B cell (primary cell): ENCODE data around the gene BABAM2. TPM values are rescaled to one million over a fixed set of nuclear protein-coding genes. Genes with fewer than 3 reads are reported as not detected.

Source experiments
- ATAC-seq: fragments of 200-7000 bp; cut with Tn5 transposase; one replicate; pipeline ENCODE4 v1.10.0; 2021; ENCODE audit warnings: low read depth, mild to moderate bottlenecking, moderate number of reproducible peaks, moderate library complexity
- CTCF ChIA-PET: fragments of 350-600 bp; sonication (Branson Sonifier 250); formaldehyde crosslinking; loops from one replicate; lab custom pipeline; 2021; ENCODE audit warnings: antibody characterized with exemption, inconsistent platforms; lab: Charles Lee
- POLR2A ChIA-PET: fragments of 350-600 bp; sonication (Branson Sonifier 250); formaldehyde crosslinking; loops from one replicate; lab custom pipeline; 2021; ENCODE audit warnings: antibody characterized with exemption; lab: Charles Lee
- DNase-seq: peaks from one replicate; pipeline ENCODE4 v3.0.0; 2013
- H2AFZ ChIP-seq: 2 replicates; pipeline ENCODE4 v1.6.1; 2012; ENCODE audit warnings: mild to moderate bottlenecking, low read depth, low read length; ENCODE audit not compliant: insufficient read depth, poor library complexity, severe bottlenecking
- H3K27ac ChIP-seq, 2 donors: 1 replicate in 1 of 2; 2 replicates in 1 of 2; pipeline ENCODE4 v1.5.1; 2012 to 2013; ENCODE audit warnings: low read length in 2 of 2, mild to moderate bottlenecking in 2 of 2, moderate library complexity in 1 of 2
- H3K27me3 ChIP-seq, 4 experiments: fragments of 200-600 bp in 1 of 4; sonication (generic) in 1 of 4; replicated peaks in 1 of 4; 1 replicate in 2 of 4; 2 replicates in 2 of 4; pipeline versions ENCODE4 v1.6.1 to v1.7.0; 2013 to 2016; ENCODE audit warnings: low read length in 3 of 4, mild to moderate bottlenecking in 2 of 4, mixed read lengths in 1 of 4, moderate library complexity in 1 of 4; ENCODE audit not compliant: insufficient read depth in 4 of 4, control insufficient read depth in 3 of 4; ENCODE audit errors: control extremely low read depth in 1 of 4
- H3K36me3 ChIP-seq, 2 experiments: replicated peaks in 1 of 2; 1 replicate in 1 of 2; 2 replicates in 1 of 2; pipeline versions ENCODE4 v1.6.1 to v1.7.1; 2013; ENCODE audit warnings: low read length in 1 of 2; ENCODE audit not compliant: insufficient read depth in 2 of 2, control insufficient read depth in 1 of 2; ENCODE audit errors: control extremely low read depth in 1 of 2, extremely low read depth in 1 of 2
- H3K4me1 ChIP-seq, 2 donors: fragments of 200-600 bp in 1 of 2; sonication (generic) in 1 of 2; 1 replicate in 1 of 2; 2 replicates in 1 of 2; pipeline versions ENCODE4 v1.5.1 to v1.6.1; 2013 to 2017; ENCODE audit warnings: low read length in 2 of 2; ENCODE audit not compliant: control insufficient read depth in 2 of 2, insufficient read depth in 2 of 2
- H3K4me2 ChIP-seq: replicated peaks from 2 replicates; pipeline ENCODE3; 2012; ENCODE audit warnings: mild to moderate bottlenecking, low read depth, low read length; ENCODE audit not compliant: poor library complexity, severe bottlenecking
- H3K4me3 ChIP-seq, 5 experiments: fragments of 200-600 bp in 1 of 5; sonication (generic) in 1 of 5; 1 replicate in 3 of 5; 2 replicates in 2 of 5; pipeline versions ENCODE4 v1.5.1 to v1.7.0; 2011 to 2016; ENCODE audit warnings: low read length in 4 of 5, mild to moderate bottlenecking in 4 of 5, low read depth in 2 of 5, control low read depth in 1 of 5, moderate library complexity in 1 of 5; ENCODE audit not compliant: insufficient read depth in 1 of 5; ENCODE audit errors: control extremely low read depth in 1 of 5, extremely low read depth in 1 of 5
- H3K79me2 ChIP-seq: fragments of 200-600 bp; sonication (generic); one replicate; pipeline ENCODE4 v1.6.0; 2016; ENCODE audit warnings: low read length; ENCODE audit not compliant: control insufficient read depth, insufficient read depth
- H3K9ac ChIP-seq: fragments of 200-600 bp; sonication (generic); 2 replicates; pipeline ENCODE4 v1.6.1; 2017; ENCODE audit warnings: mild to moderate bottlenecking, low read length, moderate library complexity
- H3K9me3 ChIP-seq, 3 donors: one replicate each; pipeline versions ENCODE4 v1.6.1 to v1.7.1; 2013; ENCODE audit warnings: low read length in 2 of 3; ENCODE audit not compliant: control insufficient read depth in 2 of 3, insufficient read depth in 1 of 3; ENCODE audit errors: control extremely low read depth in 1 of 3
- H4K20me1 ChIP-seq: 2 replicates; pipeline ENCODE4 v1.6.0; 2012; ENCODE audit warnings: mild to moderate bottlenecking, low read length; ENCODE audit not compliant: insufficient read depth, control insufficient read depth, poor library complexity, severe bottlenecking
- H3K27ac Mint-ChIP-seq: one replicate; pipeline ENCODE4 v1.8.0; 2021; ENCODE audit warnings: mixed read lengths
- H3K27me3 Mint-ChIP-seq: one replicate; pipeline ENCODE4 v1.8.0; 2021; ENCODE audit warnings: mixed read lengths
- H3K4me1 Mint-ChIP-seq: one replicate; pipeline ENCODE4 v1.8.0; 2021; ENCODE audit warnings: mixed read lengths
- H3K4me3 Mint-ChIP-seq: one replicate; pipeline ENCODE4 v1.8.0; 2021; ENCODE audit warnings: mixed read lengths
- H3K9me3 Mint-ChIP-seq: one replicate; pipeline ENCODE4 v1.8.0; 2022; ENCODE audit warnings: mixed read lengths; ENCODE audit not compliant: insufficient read depth
- CTCF ChIP-seq: fragments of 200-600 bp; IDR thresholded peaks from one replicate; pipeline ENCODE4 v1.8.0; 2022; ENCODE audit warnings: antibody characterized with exemption, mild to moderate bottlenecking
- EZH2 ChIP-seq: IDR thresholded peaks from 2 replicates; pipeline ENCODE4 v1.6.1; 2012; ENCODE audit warnings: borderline replicate concordance, low read depth, mild to moderate bottlenecking, moderate library complexity, low read length; ENCODE audit not compliant: insufficient read depth, poor library complexity, severe bottlenecking
- WGBS: methylation state at CpG from one replicate; pipeline ENCODE4 v1.1.5; 2013; ENCODE audit warnings: missing lambda C conversion rate; ENCODE audit not compliant: insufficient coverage; 5-methylcytosine and 5-hydroxymethylcytosine counted together
- intact Hi-C: fragments of 100-400 bp; cut with micrococcal nuclease; formaldehyde crosslinking; loops from one replicate; pipeline ENCODE4 v1.10.0; 2022
- polyA plus RNA-seq: library from polyadenylated mRNA; depleted of rRNA; stranded (reverse); fragments of >200 nt; gene quantifications from 2 replicates; pipeline ENCODE4 v1.2.3, GENCODE V29; 2012
- total RNA-seq, 2 donors: library from RNA; stranded (reverse); fragments of 120-200 nt in 1 of 2; gene quantifications; 1 replicate in 1 of 2; 2 replicates in 1 of 2; pipeline versions ENCODE4 v1.2.3 to v1.2.4, GENCODE V29; 2013 to 2022

Gene BABAM2
- total and polyA plus RNA-seq, 2 donors (not counting 1 experiment from before 2014, with no cell fraction given), result 22.3 to 69.6 TPM

DNA sequence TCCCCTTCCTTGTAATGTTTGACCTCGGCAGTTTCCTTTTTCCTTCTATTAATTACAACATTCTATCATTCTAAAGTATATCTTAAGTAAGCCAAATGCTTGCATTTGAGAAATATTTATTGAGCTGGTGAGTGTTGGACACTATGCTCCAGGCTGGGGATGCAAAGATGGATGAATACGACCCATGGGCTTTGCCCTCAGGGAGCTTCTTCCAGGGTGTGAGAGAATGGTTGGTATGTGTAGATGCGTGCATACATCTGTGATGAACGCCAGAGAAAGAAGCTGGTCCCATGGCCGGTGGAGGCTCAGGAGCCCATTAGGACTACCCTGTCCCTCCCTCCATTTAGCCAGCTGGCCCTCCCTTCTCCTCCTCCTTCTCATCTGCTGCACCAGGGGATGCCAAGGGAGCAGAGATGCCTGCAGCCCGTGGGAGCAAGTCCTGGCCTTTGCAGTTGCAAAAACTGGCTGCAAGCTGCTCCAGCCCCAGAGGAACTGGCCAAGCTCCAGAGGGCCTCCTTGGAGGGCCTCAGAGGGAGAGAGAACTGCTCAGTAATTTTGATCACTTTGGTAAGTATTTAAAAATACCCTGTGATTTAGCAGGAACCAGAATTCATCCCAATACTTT lies 436.5 kb downstream of the BABAM2 start:
- Histone ChIP-seq H3K9ac (no peak overlapping the region), H4K20me1 (no peaks in the 10 kb centered on the region), H3K27me3 (no peaks in the 10 kb centered on the region), H3K4me1 (no peaks in the 10 kb centered on the region), H3K9me3 (peaks cover 0 to 3% (median 0%) of the 10 kb centered on the region in 3 donors), H3K79me2 (no peaks in the 10 kb centered on the region), H3K36me3 (peaks cover 0 to 5% of the 10 kb centered on the region in 2 experiments), H3K4me3 (no peak overlapping the region), H3K27ac (no peak overlapping the region), H2AFZ (no peak overlapping the region), H3K4me2 (no peak overlapping the region)
- TF ChIP-seq EZH2, result no peak
- no peak for TF ChIP-seq CTCF
- CTCF ChIA-PET, result no interaction called here
- Mint-ChIP-seq H3K27ac (no peak overlapping the region), H3K4me3 (no peak overlapping the region), H3K9me3 (peaks cover 2% of the 10 kb centered on the region), H3K27me3 (no peaks in the 10 kb centered on the region), H3K4me1 (no peaks in the 10 kb centered on the region)
- WGBS, result 100% methylated on average over 2 of the region's 6 CpGs
- no peak for DNase-seq
- POLR2A ChIA-PET, result interaction anchor here (0.5 kb wide), 1 partner anchor 193 kb away, joined by 4 read pairs; no protein-coding TSS in a partner anchor
- intact Hi-C loops, result no loop called here
- ATAC-seq, result no peak

DNA sequence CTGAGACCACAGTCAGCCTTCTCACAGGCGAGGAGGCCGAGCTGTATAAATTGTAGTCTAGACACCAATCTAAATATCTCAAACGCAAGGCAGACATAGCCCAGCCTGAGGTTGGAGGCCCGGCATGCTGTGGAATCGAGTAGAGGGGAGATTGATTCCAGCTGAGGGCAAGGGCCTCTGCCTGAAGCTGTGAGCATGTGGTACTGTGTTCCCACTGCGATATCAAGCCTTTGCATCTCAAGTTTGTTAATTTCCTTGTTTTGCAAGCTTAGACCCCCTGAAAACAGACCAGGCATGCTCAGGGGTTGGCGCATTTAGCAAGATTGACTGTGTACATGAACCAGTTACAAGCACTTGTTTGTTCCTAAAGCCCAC lies 437.0 kb downstream of the BABAM2 start:
- H3K4me3 ChIP-seq, result no peak overlapping the region
- intact Hi-C loops, result no loop called here
- Mint-ChIP-seq H3K4me3 (no peak overlapping the region), H3K9me3 (peaks cover 2% of the 10 kb centered on the region), H3K27ac (no peak overlapping the region), H3K27me3 (no peaks in the 10 kb centered on the region), H3K4me1 (no peaks in the 10 kb centered on the region)
- H3K4me1 ChIP-seq, result no peaks in the 10 kb centered on the region
- ChIA-PET CTCF (no interaction called here), POLR2A (interaction anchor here (0.5 kb wide), 1 partner anchor 194 kb away, joined by 4 read pairs; no protein-coding TSS in a partner anchor)
- WGBS, result 95% methylated on average over 4 of the region's 7 CpGs
- ATAC-seq, result no peak
- H3K27me3 ChIP-seq, result no peaks in the 10 kb centered on the region
- no peak for TF ChIP-seq EZH2
- TF ChIP-seq CTCF, result no peak
- no peak overlapping the region for H3K9ac ChIP-seq
- DNase-seq, result no peak
- H3K4me2 ChIP-seq, result no peak overlapping the region
- no peak overlapping the region for H2AFZ ChIP-seq
- peaks cover 0 to 3% (median 0%) of the 10 kb centered on the region in 3 donors for H3K9me3 ChIP-seq
- H4K20me1 ChIP-seq, result no peaks in the 10 kb centered on the region
- no peaks in the 10 kb centered on the region for H3K79me2 ChIP-seq
- no peak overlapping the region for H3K27ac ChIP-seq
- peaks cover 0 to 5% of the 10 kb centered on the region in 2 experiments for H3K36me3 ChIP-seq
